ENCODE measurements around the gene SREBF1.

- TF ChIP-seq, protein P1, sequence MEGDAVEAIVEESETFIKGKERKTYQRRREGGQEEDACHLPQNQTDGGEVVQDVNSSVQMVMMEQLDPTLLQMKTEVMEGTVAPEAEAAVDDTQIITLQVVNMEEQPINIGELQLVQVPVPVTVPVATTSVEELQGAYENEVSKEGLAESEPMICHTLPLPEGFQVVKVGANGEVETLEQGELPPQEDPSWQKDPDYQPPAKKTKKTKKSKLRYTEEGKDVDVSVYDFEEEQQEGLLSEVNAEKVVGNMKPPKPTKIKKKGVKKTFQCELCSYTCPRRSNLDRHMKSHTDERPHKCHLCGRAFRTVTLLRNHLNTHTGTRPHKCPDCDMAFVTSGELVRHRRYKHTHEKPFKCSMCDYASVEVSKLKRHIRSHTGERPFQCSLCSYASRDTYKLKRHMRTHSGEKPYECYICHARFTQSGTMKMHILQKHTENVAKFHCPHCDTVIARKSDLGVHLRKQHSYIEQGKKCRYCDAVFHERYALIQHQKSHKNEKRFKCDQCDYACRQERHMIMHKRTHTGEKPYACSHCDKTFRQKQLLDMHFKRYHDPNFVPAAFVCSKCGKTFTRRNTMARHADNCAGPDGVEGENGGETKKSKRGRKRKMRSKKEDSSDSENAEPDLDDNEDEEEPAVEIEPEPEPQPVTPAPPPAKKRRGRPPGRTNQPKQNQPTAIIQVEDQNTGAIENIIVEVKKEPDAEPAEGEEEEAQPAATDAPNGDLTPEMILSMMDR (IDR thresholded peaks at IDR 0.05; ENCODE audit: borderline replicate concordance, extremely low read depth, low read length, poor library complexity, severe bottlenecking) = no peak
- no peak for TF ChIP-seq EZH2 (IDR thresholded peaks at IDR 0.05; ENCODE audit: borderline replicate concordance, low read depth, low read length, severe bottlenecking)
Observed at GRCh38 chr17:17782523-17783115, 54.2 kb downstream of the SREBF1 start.
